Mesothelial cell of epicardium (in vitro differentiated cells): ENCODE results near the gene METRN. TPM values are rescaled to one million over a fixed set of nuclear protein-coding genes. Genes with fewer than 3 reads are reported as not detected.

Source experiments
- DNase-seq, 2 experiments: peaks; one replicate each; pipeline ENCODE4 v3.0.0; 2021; ENCODE audit warnings: low spot score in 2 of 2; ENCODE audit not compliant: unreplicated experiment in 2 of 2
- H3K27ac Mint-ChIP-seq: 2 replicates; pipeline ENCODE4 v1.8.0; 2021; ENCODE audit warnings: mixed read lengths
- H3K27me3 Mint-ChIP-seq: 2 replicates; pipeline ENCODE4 v1.8.0; 2021; ENCODE audit warnings: low read depth, mixed read lengths
- H3K36me3 Mint-ChIP-seq: 2 replicates; pipeline ENCODE4 v1.8.0; 2021; ENCODE audit warnings: mixed read lengths
- H3K4me1 Mint-ChIP-seq: 2 replicates; pipeline ENCODE4 v1.8.0; 2021; ENCODE audit warnings: mixed read lengths
- H3K4me3 Mint-ChIP-seq: 2 replicates; pipeline ENCODE4 v1.8.0; 2021; ENCODE audit warnings: mild to moderate bottlenecking, moderate library complexity, mixed read lengths
- H3K9me3 Mint-ChIP-seq: 2 replicates; pipeline ENCODE4 v1.8.0; 2021; ENCODE audit warnings: mixed read lengths
- total RNA-seq: library from RNA; stranded (reverse); gene quantifications from 3 replicates; pipeline ENCODE4 v1.2.1, GENCODE V29; 2021
- TF ChIP-seq, protein P1 (sequence below): fragments of 200-600 bp; sonication (generic); IDR thresholded peaks from one replicate; pipeline ENCODE4 v1.5.0; 2021; ENCODE audit warnings: antibody characterized with exemption; ENCODE audit not compliant: unreplicated experiment

METRN gene
- total RNA-seq, 1 donor from 2014 or later = 15.1 TPM

DNA sequence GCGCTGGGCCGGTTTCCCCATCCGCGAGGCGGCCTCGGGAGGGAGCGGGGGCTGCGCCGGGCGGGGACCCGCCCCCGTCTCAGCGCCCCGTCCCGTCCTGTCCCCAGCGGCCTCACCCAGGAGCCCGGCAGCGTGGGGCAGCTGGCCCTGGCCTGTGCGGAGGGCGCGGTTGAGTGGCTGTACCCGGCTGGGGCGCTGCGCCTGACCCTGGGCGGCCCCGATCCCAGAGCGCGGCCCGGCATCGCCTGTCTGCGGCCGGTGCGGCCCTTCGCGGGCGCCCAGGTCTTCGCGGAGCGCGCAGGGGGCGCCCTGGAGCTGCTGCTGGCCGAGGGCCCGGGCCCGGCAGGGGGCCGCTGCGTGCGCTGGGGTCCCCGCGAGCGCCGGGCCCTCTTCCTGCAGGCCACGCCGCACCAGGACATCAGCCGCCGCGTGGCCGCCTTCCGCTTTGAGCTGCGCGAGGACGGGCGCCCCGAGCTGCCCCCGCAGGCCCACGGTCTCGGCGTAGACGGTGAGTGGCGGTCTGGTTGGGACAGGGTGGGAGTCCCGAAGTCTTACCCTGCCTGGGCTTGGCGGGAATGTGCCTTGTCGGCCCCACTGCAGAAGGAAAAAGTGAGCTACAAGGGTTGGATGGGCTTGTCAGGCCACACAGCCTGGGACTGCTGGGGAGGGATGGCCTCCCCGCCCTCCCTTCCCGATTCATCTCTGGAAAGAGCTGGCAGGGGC is 720 bp downstream of the METRN start:
- H3K4me3 Mint-ChIP-seq = peak overlapping the region; percentile 56
- H3K27me3 Mint-ChIP-seq = peaks cover 44% of the 10 kb centered on the region
- no peak overlapping the region for H3K27ac Mint-ChIP-seq
- no peaks in the 10 kb centered on the region for H3K36me3 Mint-ChIP-seq
- H3K4me1 Mint-ChIP-seq = peaks cover 13% of the 10 kb centered on the region
- H3K9me3 Mint-ChIP-seq = no peaks in the 10 kb centered on the region
- TF ChIP-seq, protein P1, sequence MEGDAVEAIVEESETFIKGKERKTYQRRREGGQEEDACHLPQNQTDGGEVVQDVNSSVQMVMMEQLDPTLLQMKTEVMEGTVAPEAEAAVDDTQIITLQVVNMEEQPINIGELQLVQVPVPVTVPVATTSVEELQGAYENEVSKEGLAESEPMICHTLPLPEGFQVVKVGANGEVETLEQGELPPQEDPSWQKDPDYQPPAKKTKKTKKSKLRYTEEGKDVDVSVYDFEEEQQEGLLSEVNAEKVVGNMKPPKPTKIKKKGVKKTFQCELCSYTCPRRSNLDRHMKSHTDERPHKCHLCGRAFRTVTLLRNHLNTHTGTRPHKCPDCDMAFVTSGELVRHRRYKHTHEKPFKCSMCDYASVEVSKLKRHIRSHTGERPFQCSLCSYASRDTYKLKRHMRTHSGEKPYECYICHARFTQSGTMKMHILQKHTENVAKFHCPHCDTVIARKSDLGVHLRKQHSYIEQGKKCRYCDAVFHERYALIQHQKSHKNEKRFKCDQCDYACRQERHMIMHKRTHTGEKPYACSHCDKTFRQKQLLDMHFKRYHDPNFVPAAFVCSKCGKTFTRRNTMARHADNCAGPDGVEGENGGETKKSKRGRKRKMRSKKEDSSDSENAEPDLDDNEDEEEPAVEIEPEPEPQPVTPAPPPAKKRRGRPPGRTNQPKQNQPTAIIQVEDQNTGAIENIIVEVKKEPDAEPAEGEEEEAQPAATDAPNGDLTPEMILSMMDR = no peak
- no peak for DNase-seq

DNA sequence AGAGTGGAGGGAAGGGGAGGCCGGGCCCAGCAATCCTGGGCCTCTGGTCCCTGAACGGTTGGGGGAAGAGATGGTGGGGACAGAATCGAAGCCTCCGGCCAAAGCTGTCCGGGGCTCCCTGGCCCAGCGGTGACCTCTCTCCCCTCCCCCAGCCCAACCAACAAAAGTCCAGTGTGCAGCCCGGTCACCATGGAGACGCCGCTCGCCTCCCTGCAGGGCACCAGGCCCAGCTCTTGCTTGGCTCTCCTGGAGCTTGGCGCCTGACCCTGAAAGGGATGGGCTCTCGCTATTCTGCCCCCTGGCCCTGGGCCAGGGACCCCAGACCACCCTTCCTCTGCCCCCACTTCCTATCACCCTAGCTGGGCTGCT is 1.3 kb downstream of the METRN start:
- Mint-ChIP-seq H3K9me3 (no peaks in the 10 kb centered on the region), H3K27ac (no peak overlapping the region), H3K36me3 (no peaks in the 10 kb centered on the region), H3K4me1 (peaks cover 13% of the 10 kb centered on the region), H3K4me3 (peak overlapping the region; percentile 56), H3K27me3 (peaks cover 42% of the 10 kb centered on the region)
- no peak for DNase-seq
- TF ChIP-seq, protein P1 = no peak

DNA sequence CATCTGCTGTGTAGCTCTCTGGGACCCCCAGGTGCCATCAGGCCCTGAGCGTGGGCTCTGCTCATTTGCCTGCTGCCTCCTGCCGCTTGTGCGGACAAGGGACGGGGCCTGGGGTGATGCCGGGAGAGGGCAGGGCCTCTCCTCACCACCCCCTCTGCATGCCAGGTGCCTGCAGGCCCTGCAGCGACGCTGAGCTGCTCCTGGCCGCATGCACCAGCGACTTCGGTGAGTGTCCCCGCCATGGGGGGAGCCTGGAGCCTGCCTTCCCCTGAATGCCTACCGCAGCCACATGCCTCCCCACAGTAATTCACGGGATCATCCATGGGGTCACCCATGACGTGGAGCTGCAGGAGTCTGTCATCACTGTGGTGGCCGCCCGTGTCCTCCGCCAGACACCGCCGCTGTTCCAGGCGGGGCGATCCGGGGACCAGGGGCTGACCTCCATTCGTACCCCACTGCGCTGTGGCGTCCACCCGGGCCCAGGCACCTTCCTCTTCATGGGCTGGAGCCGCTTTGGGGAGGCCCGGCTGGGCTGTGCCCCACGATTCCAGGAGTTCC is 1.9 kb downstream of the METRN start:
- H3K4me1 Mint-ChIP-seq = peaks cover 13% of the 10 kb centered on the region
- H3K36me3 Mint-ChIP-seq = no peaks in the 10 kb centered on the region
- no peak overlapping the region for H3K27ac Mint-ChIP-seq
- DNase-seq = no peak
- TF ChIP-seq, protein P1 = no peak
- H3K27me3 Mint-ChIP-seq = peaks cover 37% of the 10 kb centered on the region
- H3K4me3 Mint-ChIP-seq = no peak overlapping the region
- no peaks in the 10 kb centered on the region for H3K9me3 Mint-ChIP-seq

GRCh38 chr16:717450-718245 is 2.7 kb downstream of the METRN start:
- Mint-ChIP-seq H3K27ac (no peak overlapping the region), H3K9me3 (no peaks in the 10 kb centered on the region)
- TF ChIP-seq, protein P1 = no peak

GRCh38 chr16:718389-718788 is 3.5 kb downstream of the METRN start:
- Mint-ChIP-seq H3K4me3 (no peak overlapping the region), H3K9me3 (no peaks in the 10 kb centered on the region), H3K27me3 (peaks cover 27% of the 10 kb centered on the region), H3K36me3 (no peaks in the 10 kb centered on the region), H3K4me1 (peaks cover 13% of the 10 kb centered on the region), H3K27ac (no peak overlapping the region)
- TF ChIP-seq, protein P1 = no peak
- DNase-seq = no peak

More at GRCh38 chr16:717450-718245, 2.7 kb downstream of the METRN start:
- H3K4me3 Mint-ChIP-seq = no peak overlapping the region
- H3K4me1 Mint-ChIP-seq = peaks cover 13% of the 10 kb centered on the region
- H3K27me3 Mint-ChIP-seq = peaks cover 32% of the 10 kb centered on the region
- DNase-seq = no peak
- H3K36me3 Mint-ChIP-seq = no peaks in the 10 kb centered on the region
